ENCODE results near the gene PSMB10. TPM values are rescaled to one million over a fixed set of nuclear protein-coding genes. Genes with fewer than 3 reads are reported as not detected.
"Not testable (repeated sequence)": the region's sequence is repeated elsewhere in the genome, so short reads cannot be mapped to it uniquely, and the experiment has no call there.

The PSMB10 gene
- polyA plus RNA-seq (ENCODE audit: insufficient read length in 12 of 12) = 10 to 100 TPM in 11 of 12 donors, not detected in 1; 18.9 to 28.5 (median 23.1) TPM
- long read RNA-seq, donor 1, transcript PSMB10-203 (4 exons, 591 nt) = minor isoform, 5 of 34 reads
- long read RNA-seq, donor 1, transcript PSMB10-201 (8 exons, 1,218 nt) = major isoform, 28 of 34 reads
- long read RNA-seq, donor 1, partial matches to known transcripts = 0 of 34 reads
- long read RNA-seq, donor 1, other reads (novel, unspliced or antisense) = 0 of 34 reads
- long read RNA-seq, donor 2, transcript PSMB10-201 (8 exons, 1,218 nt) = minor isoform, 5 of 22 reads
- long read RNA-seq, donor 2, transcript PSMB10-203 (4 exons, 591 nt) = major isoform, 16 of 22 reads
- long read RNA-seq, donor 2, partial matches to known transcripts = 0 of 22 reads
- long read RNA-seq, donor 2, other reads (novel, unspliced or antisense) = 0 of 22 reads
- long read RNA-seq, donor 3, transcript PSMB10-203 (4 exons, 591 nt) = major isoform, 8 of 9 reads
- long read RNA-seq, donor 3, partial matches to known transcripts = 0 of 9 reads
- long read RNA-seq, donor 3, other reads (novel, unspliced or antisense) = 0 of 9 reads
- long read RNA-seq, donor 4, partial matches to known transcripts = 0 of 5 reads
- long read RNA-seq, donor 4, other reads (novel, unspliced or antisense) = 0 of 5 reads
- long read RNA-seq, donor 5, transcript PSMB10-203 (4 exons, 591 nt) = major isoform, 22 of 22 reads
- long read RNA-seq, donor 5, partial matches to known transcripts = 0 of 22 reads
- long read RNA-seq, donor 5, other reads (novel, unspliced or antisense) = 0 of 22 reads
- long read RNA-seq, donor 6, transcript PSMB10-203 (4 exons, 591 nt) = major isoform, 10 of 13 reads
- long read RNA-seq, donor 6, partial matches to known transcripts = 0 of 13 reads
- long read RNA-seq, donor 6, other reads (novel, unspliced or antisense) = 0 of 13 reads
- long read RNA-seq, donor 7, transcript PSMB10-203 (4 exons, 591 nt) = major isoform, 7 of 10 reads
- long read RNA-seq, donor 7, partial matches to known transcripts = 0 of 10 reads
- long read RNA-seq, donor 7, other reads (novel, unspliced or antisense) = 0 of 10 reads
- long read RNA-seq, donor 8, transcript PSMB10-203 (4 exons, 591 nt) = major isoform, 19 of 23 reads
- long read RNA-seq, donor 8, partial matches to known transcripts = 0 of 23 reads
- long read RNA-seq, donor 8, other reads (novel, unspliced or antisense) = 0 of 23 reads
- long read RNA-seq, donor 9, transcript PSMB10-201 (8 exons, 1,218 nt) = minor isoform, 5 of 11 reads
- long read RNA-seq, donor 9, transcript PSMB10-203 (4 exons, 591 nt) = major isoform, 6 of 11 reads
- long read RNA-seq, donor 9, partial matches to known transcripts = 0 of 11 reads
- long read RNA-seq, donor 9, other reads (novel, unspliced or antisense) = 0 of 11 reads
- long read RNA-seq, donor 10, transcript PSMB10-203 (4 exons, 591 nt) = major isoform, 19 of 27 reads
- long read RNA-seq, donor 10, partial matches to known transcripts = 5 of 27 reads
- long read RNA-seq, donor 10, other reads (novel, unspliced or antisense) = 0 of 27 reads
- long read RNA-seq, donor 11, transcript PSMB10-201 (8 exons, 1,218 nt) = minor isoform, 7 of 35 reads
- long read RNA-seq, donor 11, transcript PSMB10-203 (4 exons, 591 nt) = major isoform, 28 of 35 reads
- long read RNA-seq, donor 11, partial matches to known transcripts = 0 of 35 reads
- long read RNA-seq, donor 11, other reads (novel, unspliced or antisense) = 0 of 35 reads

- DNase-seq = peak; percentile 62
Observed at GRCh38 chr16:67936124-67936879, at the start of gene PSMB10. Gene PSMB10, minus strand, starts transcription at chr16:67936850. Its CDS starts 101 bp downstream, at chr16:67936749.

- no peak for DNase-seq
Observed at GRCh38 chr16:67982011-67982696, 45.5 kb upstream of the PSMB10 start.

- DNase-seq = no peak
Observed at GRCh38 chr16:67979955-67980678, 43.5 kb upstream of the PSMB10 start, which contains the start of gene DPEP3. Gene DPEP3, minus strand, starts transcription at chr16:67980499. Its CDS starts 119 bp downstream, at chr16:67980380.

GRCh38 chr16:67977469-67978227, 41.0 kb upstream of the PSMB10 start:
- DNase-seq = no peak

- DNase-seq = no peak
Observed at GRCh38 chr16:67977005-67977404, 40.4 kb upstream of the PSMB10 start.

- DNase-seq = no peak
Observed at GRCh38 chr16:67976205-67976604, 39.6 kb upstream of the PSMB10 start.

- no peak for DNase-seq
Observed at GRCh38 chr16:67975321-67976105, 38.9 kb upstream of the PSMB10 start.

- DNase-seq = not testable (repeated sequence)
Observed at GRCh38 chr16:67972285-67972684, 35.6 kb upstream of the PSMB10 start.

GRCh38 chr16:67971111-67971510, 34.5 kb upstream of the PSMB10 start:
- no peak for DNase-seq

- DNase-seq = no peak
Observed at GRCh38 chr16:67969254-67970039, 32.8 kb upstream of the PSMB10 start.

- DNase-seq = peak; percentile 87
Observed at GRCh38 chr16:67968400-67969253, 32.0 kb upstream of the PSMB10 start, which contains the start of gene SLC12A4. Gene SLC12A4, minus strand, starts transcription at chr16:67968637. Its CDS starts 84 bp downstream, at chr16:67968553.

GRCh38 chr16:67967958-67968399, 31.3 kb upstream of the PSMB10 start:
- DNase-seq = peak; percentile 45

- DNase-seq = no peak
Observed at GRCh38 chr16:67967183-67967957, 30.7 kb upstream of the PSMB10 start.
